ENCODE measurements around the gene RBM47. TPM values are rescaled to one million over a fixed set of nuclear protein-coding genes. Genes with fewer than 3 reads are reported as not detected.

Gene RBM47
- total and polyA plus RNA-seq, 2 of the 4 experiments (the other 2 are of a cell fraction) = 0.44 to 1.1 TPM

GRCh38 chr4:40482985-40483647 lies 146.5 kb downstream of the RBM47 start:
- no peaks in the 10 kb centered on the region; the same call in 1 of the 2 replicates for H3K9me1 ChIP-seq (ENCODE audit: insufficient read depth, low read length)
- no peak for TF ChIP-seq NFE2L2 (IDR thresholded peaks at IDR 0.05; ENCODE audit: low read depth, low read length)
- no peak for TF ChIP-seq BHLHE40 (IDR thresholded peaks at IDR 0.05; ENCODE audit: low read depth, low read length)
- TF ChIP-seq ELK1 (IDR thresholded peaks at IDR 0.05; ENCODE audit: borderline replicate concordance, low read depth, low read length) = no peak
- TF ChIP-seq MXI1 (IDR thresholded peaks at IDR 0.05; ENCODE audit: borderline replicate concordance, low read depth, low read length) = no peak
- TF ChIP-seq CEBPB (IDR thresholded peaks at IDR 0.05; ENCODE audit: low read depth, low read length) = no peak
- no peak for TF ChIP-seq MAFK (IDR thresholded peaks at IDR 0.05; ENCODE audit: low read depth, low read length)
- TF ChIP-seq FOS (IDR thresholded peaks at IDR 0.05; ENCODE audit: low read depth, low read length) = no peak
- no peak for TF ChIP-seq CHD1 (IDR thresholded peaks at IDR 0.05; ENCODE audit: low read depth, low read length)
- no peak for TF ChIP-seq RCOR1 (IDR thresholded peaks at IDR 0.05; ENCODE audit: insufficient replicate concordance, low read length)
- no peak for TF ChIP-seq CTCF (conservative IDR thresholded peaks at IDR 0.05; ENCODE audit: low read depth, low read length)
- TF ChIP-seq SMC3 (IDR thresholded peaks at IDR 0.05; ENCODE audit: low read depth, low read length) = no peak
- H3K79me1 ChIP-seq (ENCODE audit: low read depth in 1 of 2, low read length in 2 of 2) = no peaks in the 10 kb centered on the region
- no peak overlapping the region for H3K4ac ChIP-seq (ENCODE audit: low read depth, low read length)
- H3K4me3 ChIP-seq (ENCODE audit: insufficient read depth, low read depth, low read length) = no peak overlapping the region
- in situ Hi-C loops (cut with MboI; ENCODE audit: low sequenced_read_pairs) = no loop called here
- no peak overlapping the region for H3K23ac ChIP-seq (ENCODE audit: low read depth, low read length)
- no peaks in the 10 kb centered on the region for H3K27me3 ChIP-seq (ENCODE audit: control insufficient read depth, insufficient read depth, low read length)
- peaks cover 5% of the 10 kb centered on the region; the same call in 1 of the 2 replicates for H3K4me1 ChIP-seq (ENCODE audit: control insufficient read depth, insufficient read depth, low read length)
- DNase-seq = no peak
- dilution Hi-C loops (cut with HindIII; ENCODE audit: low sequenced_read_pairs, unreplicated experiment) = no loop called here
- H2BK5ac ChIP-seq (ENCODE audit: low read depth, low read length, poor library complexity, severe bottlenecking) = no peak overlapping the region
- H3K18ac ChIP-seq (ENCODE audit: low read depth, low read length) = no peak overlapping the region
- ChIA-PET POLR2A (ENCODE audit: unreplicated experiment) (no interaction called here), CTCF (interaction anchor here (0.8 kb wide), 1 partner anchor 10 kb away, joined by 3 read pairs; no protein-coding TSS in a partner anchor)
- no peaks in the 10 kb centered on the region for H3K36me3 ChIP-seq (ENCODE audit: control insufficient read depth, insufficient read depth, low read length)
- H2AK9ac ChIP-seq (replicated peaks; ENCODE audit: low read depth, low read length, poor library complexity) = no peak overlapping the region
- H2BK120ac ChIP-seq (ENCODE audit: low read depth, low read length) = no peak overlapping the region
- no peak overlapping the region for H4K5ac ChIP-seq (ENCODE audit: low read depth, low read length)
- no peak overlapping the region for H3K56ac ChIP-seq (ENCODE audit: extremely low read depth, insufficient read depth, low read length)
- H3K9me3 ChIP-seq (ENCODE audit: control insufficient read depth, insufficient read depth, low read length) = no peaks in the 10 kb centered on the region
- intact Hi-C loops (cut with micrococcal nuclease) = no loop called here
- no peak overlapping the region for H3K27ac ChIP-seq (ENCODE audit: insufficient read depth, low read length)
- H3K4me2 ChIP-seq (ENCODE audit: low read depth, low read length) = no peak overlapping the region
- H2AFZ ChIP-seq (replicated peaks; ENCODE audit: low read length, poor library complexity) = no peak overlapping the region
- H3K9ac ChIP-seq (ENCODE audit: low read depth, low read length) = no peak overlapping the region
- H3K14ac ChIP-seq (replicated peaks; ENCODE audit: low read depth, low read length) = no peak overlapping the region
- no peak overlapping the region; the same call in 1 of the 2 replicates for H2AK5ac ChIP-seq (ENCODE audit: low read depth, low read length)
- H2BK20ac ChIP-seq (ENCODE audit: low read depth, low read length) = no peak overlapping the region
- no peaks in the 10 kb centered on the region for H4K20me1 ChIP-seq (ENCODE audit: insufficient read depth, low read length)
- ATAC-seq (ENCODE audit: low read depth) = no peak
- H4K8ac ChIP-seq (ENCODE audit: low read depth in 2 of 2, low read length in 2 of 2) = no peak overlapping the region
- no TSS peak for BruUV-seq (replicated peaks)
- no peak overlapping the region for H4K91ac ChIP-seq (ENCODE audit: insufficient read depth, low read depth, low read length)
- WGBS, 2 experiments (ENCODE audit: extremely low coverage in 2 of 2, insufficient read length in 1 of 2) = 77% methylated on average over 10 of the region's 21 CpGs; no CpG with 5 or more reads in 1 of the 2 experiments
- no peak overlapping the region for H2BK15ac ChIP-seq (ENCODE audit: low read depth, low read length)
